GM18858 (cell line): ENCODE measurements around the gene SIX5.
"Not testable (repeated sequence)": the region's sequence is repeated elsewhere in the genome, so short reads cannot be mapped to it uniquely, and the experiment has no call there.

ENCODE experiments used
- ATAC-seq: cut with Tn5 transposase; IDR thresholded peaks from one replicate; pipeline ENCODE4 v1.9.1; 2021; ENCODE audit not compliant: unreplicated experiment

SIX5 gene

DNA sequence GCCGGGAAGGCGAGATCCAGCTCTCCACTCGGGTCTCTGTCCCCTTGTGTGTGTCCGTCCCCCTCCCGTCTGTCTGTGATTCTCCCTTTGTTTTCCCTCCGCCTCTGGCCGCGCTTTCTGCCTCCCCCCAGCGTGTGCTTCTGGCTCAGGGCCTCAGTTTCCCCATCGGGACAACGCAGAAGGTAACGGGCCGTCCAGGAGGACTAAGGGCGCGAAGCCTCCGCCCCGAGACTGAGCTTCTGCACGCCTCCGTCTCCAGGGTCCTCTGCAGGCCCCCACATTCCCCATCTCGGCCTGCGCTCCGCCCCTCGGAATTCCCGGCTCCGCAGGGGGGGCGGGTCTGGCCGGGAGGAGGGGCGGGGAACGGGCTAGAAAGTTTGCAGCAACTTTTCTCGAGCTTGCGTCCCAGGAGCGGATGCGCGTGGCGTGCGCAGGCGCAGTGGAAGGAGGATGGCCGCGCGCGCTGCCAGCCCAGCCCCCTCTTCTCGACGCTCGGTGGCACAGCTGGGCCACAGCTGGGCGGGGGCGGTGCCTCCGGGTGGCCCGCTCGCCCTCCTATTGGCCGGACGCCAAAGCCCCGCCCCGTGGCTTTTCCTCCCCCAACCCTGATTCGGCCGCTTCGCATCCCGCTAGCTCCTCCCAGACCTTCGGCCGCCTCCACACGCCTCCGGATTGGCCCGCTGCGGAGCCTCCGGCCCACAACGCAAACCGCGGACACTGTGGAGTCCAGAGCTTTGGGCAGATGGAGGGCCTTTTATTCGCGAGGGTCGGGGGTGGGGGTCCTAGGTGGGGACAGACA lies at the start of gene SIX5:
Gene SIX5 (minus strand): TSS at position 269 of the 799 bp plus-strand sequence. CDS start 408 bp downstream, outside the sequence.
- peak; percentile 34 for ATAC-seq

GRCh38 chr19:45817725-45818301 lies 48.8 kb upstream of the SIX5 start:
- no peak for ATAC-seq

DNA sequence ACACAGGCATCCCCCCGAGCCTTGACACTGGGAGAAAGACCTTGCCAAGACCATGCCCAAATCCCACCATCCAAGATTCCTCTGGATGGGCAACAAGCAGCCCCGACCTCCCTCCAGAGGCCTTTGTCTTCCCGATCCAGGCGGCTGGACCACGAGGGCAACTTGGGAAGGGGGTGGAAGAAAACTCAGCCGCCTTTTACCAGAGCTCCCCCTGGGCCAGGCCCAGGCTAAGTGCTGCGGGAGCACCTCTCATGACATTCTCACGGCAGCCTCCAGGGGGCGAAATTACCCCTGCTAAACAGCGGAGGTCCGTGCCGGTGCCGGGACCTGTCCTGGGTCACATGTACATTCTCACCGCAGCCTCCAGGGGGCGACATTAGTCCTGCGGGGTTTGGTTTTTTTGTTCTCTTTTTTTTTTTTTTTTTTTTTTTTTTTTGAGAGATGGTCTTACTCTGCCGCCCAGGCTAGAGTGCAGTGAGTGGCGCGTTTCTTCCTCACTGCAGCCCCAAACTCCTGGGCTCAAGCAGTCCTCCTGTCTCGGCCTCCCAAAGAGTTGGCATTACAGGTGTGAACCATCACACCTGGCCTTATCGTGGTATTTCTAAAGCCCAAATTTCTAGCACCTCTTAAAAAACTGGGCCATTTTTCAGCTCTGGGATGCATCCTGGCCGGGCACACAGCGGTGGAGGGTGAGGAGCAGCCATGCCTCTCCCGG lies 48.1 kb upstream of the SIX5 start:
- peak; percentile 73 for ATAC-seq

DNA sequence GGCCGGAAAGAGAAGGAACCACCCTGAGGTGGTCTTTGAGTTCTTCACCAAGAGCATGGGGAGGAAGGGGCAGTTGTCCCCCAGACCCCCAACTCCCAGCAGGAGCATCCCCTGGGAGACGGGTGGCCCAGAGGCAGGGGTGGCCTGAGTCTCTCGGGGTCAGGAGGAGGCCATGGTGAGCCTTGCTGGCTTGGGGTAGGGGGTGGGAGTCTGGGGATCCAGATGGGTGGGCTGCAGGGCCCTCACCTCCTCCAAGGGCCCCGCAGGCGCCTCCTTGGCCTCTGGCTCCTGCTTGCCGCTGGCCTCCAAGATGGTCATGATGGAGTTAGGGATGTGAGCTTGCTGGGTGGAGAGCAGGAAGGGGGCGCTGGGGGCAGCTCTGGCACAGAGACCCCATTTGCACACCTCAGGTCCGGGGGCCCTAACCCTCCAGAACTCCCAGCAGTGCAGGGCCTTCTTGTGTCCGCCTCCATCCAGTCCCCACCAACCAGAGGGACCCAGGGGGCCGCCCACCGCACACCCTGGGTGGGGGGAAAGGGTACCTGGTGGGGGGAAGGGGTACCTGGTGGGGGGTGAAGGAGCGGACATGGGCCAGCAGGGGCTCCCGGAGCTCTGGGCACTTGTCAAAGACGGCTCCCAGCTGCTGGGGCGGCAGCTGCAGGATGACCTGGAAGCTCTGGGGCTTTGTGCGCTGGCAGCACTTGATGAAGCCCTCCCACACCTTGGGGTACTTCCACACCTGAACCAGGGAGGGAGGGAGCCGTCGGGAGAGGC lies 47.4 kb upstream of the SIX5 start:
- no peak for ATAC-seq

DNA sequence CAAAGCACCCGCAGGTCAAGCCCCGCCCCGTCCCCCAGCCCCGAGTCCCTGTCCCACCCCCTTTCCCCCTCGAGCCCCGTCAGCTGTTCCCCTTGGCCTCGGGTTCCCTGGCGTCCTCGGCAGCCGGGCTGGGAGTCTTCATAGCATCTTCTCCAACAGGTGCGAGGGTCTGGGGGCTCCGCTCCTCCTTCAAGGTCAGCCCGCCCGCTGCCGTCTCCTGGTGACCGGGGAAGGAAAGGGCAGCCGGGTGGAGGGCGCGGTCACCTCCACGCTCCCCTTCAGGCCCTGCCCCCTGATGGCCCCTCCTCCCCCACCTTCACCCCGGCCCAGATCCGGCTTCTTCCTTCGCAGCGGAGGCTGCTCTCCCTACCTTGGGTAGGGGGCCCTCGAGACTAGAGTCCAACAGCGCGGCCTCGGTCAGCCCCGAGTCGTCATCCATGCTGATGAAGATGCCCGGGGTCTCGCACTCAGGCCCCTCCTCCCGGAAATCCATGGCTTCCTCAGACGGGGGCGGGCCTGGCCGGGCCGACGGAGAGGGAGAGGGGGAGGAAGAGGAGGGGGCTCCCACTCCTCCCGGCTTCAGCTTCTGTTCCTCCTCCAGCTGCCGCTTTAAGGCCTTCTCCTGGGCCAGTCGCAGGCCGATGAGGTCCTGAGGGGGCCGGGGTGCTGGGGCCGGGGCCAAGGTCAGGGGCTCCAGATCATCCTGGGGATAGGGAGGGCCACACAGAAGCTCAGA lies 46.6 kb upstream of the SIX5 start:
- ATAC-seq, result no peak

- ATAC-seq, result no peak
These were observed 45.9 kb upstream of the SIX5 start, which contains the start of gene RSPH6A for GRCh38 chr19:45814851-45815480. Gene RSPH6A (minus strand): TSS chr19:45815308. CDS start chr19:45815176, 132 bp downstream.

- ATAC-seq, result no peak
These were observed 45.2 kb upstream of the SIX5 start for GRCh38 chr19:45814166-45814780.

DNA sequence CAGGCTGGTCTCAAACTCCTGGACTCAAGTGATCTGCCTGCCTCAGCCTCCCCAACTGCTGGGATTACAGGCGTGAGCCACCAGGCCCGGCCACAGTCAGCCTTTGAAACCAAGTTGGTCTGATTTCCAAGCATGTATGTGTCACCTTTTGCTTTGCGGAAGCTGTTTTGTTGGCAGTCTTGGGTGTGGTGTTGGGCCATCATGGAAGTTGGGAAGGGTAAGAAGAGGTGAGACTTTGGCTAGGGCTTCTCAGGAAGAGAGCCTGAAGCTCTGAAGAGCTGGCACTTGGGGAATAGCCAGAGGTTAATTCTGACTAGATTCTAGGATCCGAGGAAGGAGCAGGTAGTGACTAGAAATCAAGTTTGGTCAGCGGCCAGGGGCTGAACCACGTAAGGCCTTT lies 43.2 kb upstream of the SIX5 start:
- ATAC-seq, result no peak

DNA sequence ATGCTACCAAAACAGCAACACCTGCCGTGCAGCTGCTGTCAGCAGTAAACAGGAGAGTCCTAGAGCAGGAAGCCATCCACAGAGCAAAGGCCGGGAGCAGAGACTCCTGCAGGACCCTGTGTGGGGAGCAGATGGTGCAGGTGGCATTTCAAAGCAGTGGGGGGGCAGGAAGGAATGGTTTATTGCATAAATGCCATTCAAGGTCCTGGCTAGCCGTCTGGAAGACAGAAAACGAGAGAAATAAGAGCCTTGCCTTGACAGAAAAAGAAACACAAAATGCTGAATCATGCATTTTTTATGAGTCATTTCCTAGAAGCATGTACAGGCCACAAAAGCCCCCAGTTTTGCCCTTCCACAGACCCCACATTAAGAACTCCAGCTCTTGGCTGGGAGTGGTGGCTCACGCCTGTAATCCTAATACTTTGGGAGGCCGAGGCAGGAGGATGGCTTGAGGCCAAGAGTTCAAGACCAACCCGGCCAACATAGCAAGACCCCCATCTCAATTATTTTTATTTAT lies 40.6 kb upstream of the SIX5 start:
- no peak for ATAC-seq

DNA sequence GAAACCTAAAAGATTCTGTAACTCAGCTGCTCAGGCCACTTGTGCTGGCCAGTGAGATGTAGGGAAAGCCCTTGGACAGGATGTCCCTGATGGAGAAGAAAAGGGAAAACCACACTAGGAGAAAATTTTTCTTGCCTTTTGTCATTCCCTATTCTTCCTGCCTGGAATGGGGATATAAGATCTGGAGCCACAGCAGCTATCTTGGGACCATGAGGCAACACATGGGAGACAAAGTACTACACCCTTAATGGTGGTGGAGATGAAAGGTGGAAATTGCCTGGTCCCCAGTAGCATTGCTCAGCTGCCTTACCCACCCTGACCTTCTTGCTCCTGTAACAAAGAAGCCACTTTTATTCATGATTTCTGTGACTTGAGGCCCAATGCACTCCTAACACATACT lies 36.7 kb upstream of the SIX5 start:
- ATAC-seq, result no peak

DNA sequence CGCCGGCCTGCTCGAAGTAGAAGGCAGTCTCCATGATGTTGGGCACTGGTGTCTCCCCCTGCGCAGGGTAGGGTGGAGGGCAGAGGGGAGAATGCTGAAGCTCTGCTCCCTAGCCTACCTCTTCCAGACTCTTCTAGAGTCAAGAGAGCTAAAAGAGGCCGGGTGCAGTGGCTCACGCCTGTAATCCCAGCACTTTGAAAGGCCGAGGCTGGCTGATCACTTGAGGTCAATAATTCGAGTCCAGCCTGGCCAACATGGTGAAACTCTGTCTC lies 35.8 kb upstream of the SIX5 start:
- no peak for ATAC-seq

- ATAC-seq, result no peak
These were observed 35.3 kb upstream of the SIX5 start for GRCh38 chr19:45804140-45804958.

DNA sequence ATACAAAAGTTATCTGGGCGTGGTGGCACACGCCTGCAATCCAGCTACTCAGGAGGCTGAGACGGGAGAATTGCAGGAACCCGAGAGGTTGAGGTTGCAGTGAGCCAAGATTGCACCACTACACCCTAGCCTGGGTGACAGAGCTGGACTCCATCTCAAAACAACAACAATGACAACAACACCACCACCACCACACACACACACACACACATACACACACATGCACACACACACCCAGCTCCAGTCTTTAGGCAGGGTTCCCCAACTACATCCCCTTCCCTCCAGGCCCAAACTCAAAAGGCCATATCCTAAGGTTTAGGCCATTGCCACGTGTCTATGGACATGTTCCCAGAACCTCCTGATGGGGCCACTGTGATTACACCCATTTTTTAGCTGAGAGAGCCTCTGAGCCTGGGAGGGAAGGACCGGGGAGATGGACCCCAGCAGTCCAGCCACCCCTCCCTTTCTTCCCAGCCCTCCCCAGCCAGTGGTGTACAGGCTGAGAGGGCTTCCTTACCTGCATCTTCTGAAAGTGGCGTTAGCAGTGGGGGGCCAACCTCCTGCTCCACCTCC lies 32.6 kb upstream of the SIX5 start:
- no peak for ATAC-seq

DNA sequence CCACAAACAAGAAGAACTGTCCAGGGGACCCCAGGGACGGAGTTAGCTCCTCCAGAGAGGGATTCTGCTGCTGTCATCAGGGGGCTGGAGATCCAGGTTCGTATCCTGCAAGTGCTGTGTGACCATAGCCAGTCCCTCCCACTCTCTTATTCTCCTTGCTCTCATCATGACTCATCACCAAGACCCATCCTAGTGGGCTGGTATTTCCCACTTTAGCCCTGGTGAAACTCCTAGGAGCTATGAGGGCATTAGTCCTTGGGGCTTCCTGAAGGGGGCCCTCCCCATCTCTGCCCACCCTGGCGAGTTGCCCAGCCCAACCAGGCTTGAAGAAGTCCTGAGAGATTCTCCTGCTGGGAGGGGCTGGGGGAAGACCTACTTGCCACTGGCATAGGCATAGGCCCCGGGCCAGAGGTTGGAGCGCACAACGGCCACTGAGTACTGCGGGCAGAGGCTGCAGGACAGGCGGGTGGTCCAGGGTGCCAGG lies 31.1 kb upstream of the SIX5 start:
- no peak for ATAC-seq

DNA sequence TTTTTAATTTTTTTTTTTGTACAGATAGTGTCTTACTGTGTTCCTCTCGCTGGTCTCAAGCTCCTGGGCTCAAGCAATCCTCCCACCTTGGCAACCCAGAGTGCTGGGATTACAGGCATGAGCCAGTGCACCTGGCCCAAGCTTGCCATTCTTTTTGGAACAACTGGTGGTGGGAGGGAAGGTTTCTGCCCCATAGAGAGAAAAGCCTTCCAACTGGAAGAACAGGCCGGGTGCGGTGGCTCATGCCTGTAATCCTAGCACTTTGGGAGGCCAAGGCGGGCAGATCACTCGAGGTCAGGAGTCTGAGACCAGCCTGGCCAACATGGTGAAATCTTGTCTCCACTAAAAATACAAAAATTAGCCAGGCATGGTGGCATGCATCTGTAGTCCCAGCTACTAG lies 30.5 kb upstream of the SIX5 start:
- not testable (repeated sequence) for ATAC-seq

GRCh38 chr19:45798995-45799517 lies 30.0 kb upstream of the SIX5 start:
- ATAC-seq, result no peak

DNA sequence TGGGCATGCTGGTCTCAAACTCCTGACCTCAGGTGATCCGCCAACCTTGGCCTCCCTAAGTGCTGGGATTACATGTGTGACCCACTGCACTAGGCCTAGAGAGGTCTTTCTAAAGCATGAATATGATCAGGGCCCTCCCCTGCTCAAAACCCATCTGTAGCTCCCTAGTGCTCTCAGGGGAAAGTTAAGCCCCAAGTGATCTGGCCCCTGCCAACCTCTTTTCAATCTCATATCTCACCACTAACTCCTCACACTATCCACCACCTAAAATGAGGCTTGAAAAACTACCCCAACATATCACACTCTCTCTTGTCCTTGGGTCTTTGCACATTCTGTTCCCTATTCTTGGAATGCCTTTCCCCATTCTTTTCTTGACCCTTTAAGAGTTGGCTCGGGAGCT lies 25.6 kb upstream of the SIX5 start:
- ATAC-seq, result no peak

- no peak for ATAC-seq
These were observed 24.8 kb upstream of the SIX5 start for GRCh38 chr19:45793876-45794275.
